ENCODE measurements around the gene PLXNA2. TPM values are rescaled to one million over a fixed set of nuclear protein-coding genes. Genes with fewer than 3 reads are reported as not detected.

The PLXNA2 gene
- total and polyA plus RNA-seq, 3 donors from 2014 or later = 4.1 to 5.5 (median 4.7) TPM

- H3K9me3 ChIP-seq = no peaks in the 10 kb centered on the region
- H3K27ac ChIP-seq = no peak overlapping the region
- H3K36me3 ChIP-seq (ENCODE audit: low read depth, missing control alignments) = no peaks in the 10 kb centered on the region
- TF ChIP-seq, protein P1, sequence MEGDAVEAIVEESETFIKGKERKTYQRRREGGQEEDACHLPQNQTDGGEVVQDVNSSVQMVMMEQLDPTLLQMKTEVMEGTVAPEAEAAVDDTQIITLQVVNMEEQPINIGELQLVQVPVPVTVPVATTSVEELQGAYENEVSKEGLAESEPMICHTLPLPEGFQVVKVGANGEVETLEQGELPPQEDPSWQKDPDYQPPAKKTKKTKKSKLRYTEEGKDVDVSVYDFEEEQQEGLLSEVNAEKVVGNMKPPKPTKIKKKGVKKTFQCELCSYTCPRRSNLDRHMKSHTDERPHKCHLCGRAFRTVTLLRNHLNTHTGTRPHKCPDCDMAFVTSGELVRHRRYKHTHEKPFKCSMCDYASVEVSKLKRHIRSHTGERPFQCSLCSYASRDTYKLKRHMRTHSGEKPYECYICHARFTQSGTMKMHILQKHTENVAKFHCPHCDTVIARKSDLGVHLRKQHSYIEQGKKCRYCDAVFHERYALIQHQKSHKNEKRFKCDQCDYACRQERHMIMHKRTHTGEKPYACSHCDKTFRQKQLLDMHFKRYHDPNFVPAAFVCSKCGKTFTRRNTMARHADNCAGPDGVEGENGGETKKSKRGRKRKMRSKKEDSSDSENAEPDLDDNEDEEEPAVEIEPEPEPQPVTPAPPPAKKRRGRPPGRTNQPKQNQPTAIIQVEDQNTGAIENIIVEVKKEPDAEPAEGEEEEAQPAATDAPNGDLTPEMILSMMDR (IDR thresholded peaks at IDR 0.05) = no peak
- H3K4me3 ChIP-seq = no peak overlapping the region
- no peaks in the 10 kb centered on the region for H3K27me3 ChIP-seq
- peaks cover 14% of the 10 kb centered on the region for H3K4me1 ChIP-seq
- intact Hi-C loops (cut with DNase I; ENCODE audit: low total_unique reads) = no loop called here
- 70 to 71% methylated on average over 4 of the region's 4 CpGs for WGBS, 2 donors
- DNase-seq = no peak
Measured at GRCh38 chr1:208100106-208100505, 144.1 kb downstream of the PLXNA2 start.

DNA sequence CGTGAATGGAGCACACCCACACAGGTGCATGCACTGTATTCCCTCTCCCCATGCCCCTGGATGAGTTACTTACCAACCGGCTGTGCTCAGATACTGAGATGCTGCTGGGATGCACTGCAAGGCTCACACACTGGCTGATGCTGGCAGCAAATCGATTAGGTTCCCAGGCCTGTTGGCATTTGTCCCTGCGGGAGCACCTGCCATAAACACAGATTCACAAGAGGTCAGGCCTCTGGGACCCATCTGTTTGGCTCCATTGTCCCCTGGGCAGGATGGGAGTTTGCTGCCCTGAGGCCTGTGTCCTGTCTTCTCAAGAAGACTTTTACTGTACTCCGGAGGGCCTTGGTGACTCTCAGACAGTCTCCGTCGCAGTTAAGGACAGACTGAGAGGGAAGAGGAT, 145.4 kb downstream of the PLXNA2 start:
- Histone ChIP-seq H3K4me3 (no peak overlapping the region), H3K36me3 (ENCODE audit: low read depth, missing control alignments) (no peaks in the 10 kb centered on the region), H3K27me3 (no peaks in the 10 kb centered on the region), H3K9me3 (no peaks in the 10 kb centered on the region), H3K4me1 (peaks cover 14% of the 10 kb centered on the region), H3K27ac (no peak overlapping the region)
- intact Hi-C loops (cut with DNase I; ENCODE audit: low total_unique reads) = no loop called here
- DNase-seq = no peak
- WGBS, 2 donors = 89 to 97% methylated on average over 7 of the region's 7 CpGs
- TF ChIP-seq POLR2A (IDR thresholded peaks at IDR 0.05) = no peak
- TF ChIP-seq, protein P1 (IDR thresholded peaks at IDR 0.05) = no peak

GRCh38 chr1:208093754-208094719, 150.1 kb downstream of the PLXNA2 start:
- no peak overlapping the region for H3K4me3 ChIP-seq
- peak; percentile 87 for DNase-seq
- no peaks in the 10 kb centered on the region for H3K36me3 ChIP-seq (ENCODE audit: low read depth, missing control alignments)
- 57 to 73% methylated on average over 3 to 4 of the region's 4 CpGs for WGBS, 2 donors
- intact Hi-C loops (cut with DNase I; ENCODE audit: low total_unique reads) = no loop called here
- no peaks in the 10 kb centered on the region for H3K9me3 ChIP-seq
- no peaks in the 10 kb centered on the region for H3K27me3 ChIP-seq
- H3K4me1 ChIP-seq = peaks cover 12% of the 10 kb centered on the region
- H3K27ac ChIP-seq = no peak overlapping the region
- TF ChIP-seq POLR2A (IDR thresholded peaks at IDR 0.05) = no peak
- TF ChIP-seq, protein P1 (IDR thresholded peaks at IDR 0.05) = peak; percentile 63 to 83 (median 72)

DNA sequence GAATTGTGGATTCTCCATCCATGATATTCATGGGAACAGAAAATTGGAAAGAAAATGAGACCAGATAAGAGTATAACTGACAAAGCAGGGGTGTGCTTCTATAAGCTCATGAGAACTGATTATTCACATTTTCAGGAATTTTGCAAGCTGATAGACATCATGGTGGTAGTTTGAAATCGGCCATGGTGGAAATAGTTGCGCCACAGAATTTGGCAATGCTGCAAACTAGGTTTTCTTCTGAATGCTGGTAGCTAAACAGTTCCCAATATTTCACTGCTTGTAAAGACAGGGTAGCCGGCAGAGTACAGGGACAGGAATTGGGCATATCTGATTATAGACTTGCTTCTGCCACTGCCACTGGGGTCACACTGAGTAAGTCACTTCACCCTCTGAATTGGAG, 151.1 kb downstream of the PLXNA2 start:
- TF ChIP-seq POLR2A (IDR thresholded peaks at IDR 0.05) = no peak
- TF ChIP-seq, protein P1 (IDR thresholded peaks at IDR 0.05) = no peak
- Histone ChIP-seq H3K36me3 (ENCODE audit: low read depth, missing control alignments) (no peaks in the 10 kb centered on the region), H3K27me3 (no peaks in the 10 kb centered on the region), H3K9me3 (no peaks in the 10 kb centered on the region), H3K4me1 (peaks cover 12% of the 10 kb centered on the region), H3K4me3 (no peak overlapping the region), H3K27ac (no peak overlapping the region)
- DNase-seq = no peak
- 98% methylated on average over 3 of the region's 3 CpGs for WGBS, 2 donors
- intact Hi-C loops (cut with DNase I; ENCODE audit: low total_unique reads) = no loop called here
